Measurements from ENCODE around the gene BMPR1B.

Gene BMPR1B

DNA sequence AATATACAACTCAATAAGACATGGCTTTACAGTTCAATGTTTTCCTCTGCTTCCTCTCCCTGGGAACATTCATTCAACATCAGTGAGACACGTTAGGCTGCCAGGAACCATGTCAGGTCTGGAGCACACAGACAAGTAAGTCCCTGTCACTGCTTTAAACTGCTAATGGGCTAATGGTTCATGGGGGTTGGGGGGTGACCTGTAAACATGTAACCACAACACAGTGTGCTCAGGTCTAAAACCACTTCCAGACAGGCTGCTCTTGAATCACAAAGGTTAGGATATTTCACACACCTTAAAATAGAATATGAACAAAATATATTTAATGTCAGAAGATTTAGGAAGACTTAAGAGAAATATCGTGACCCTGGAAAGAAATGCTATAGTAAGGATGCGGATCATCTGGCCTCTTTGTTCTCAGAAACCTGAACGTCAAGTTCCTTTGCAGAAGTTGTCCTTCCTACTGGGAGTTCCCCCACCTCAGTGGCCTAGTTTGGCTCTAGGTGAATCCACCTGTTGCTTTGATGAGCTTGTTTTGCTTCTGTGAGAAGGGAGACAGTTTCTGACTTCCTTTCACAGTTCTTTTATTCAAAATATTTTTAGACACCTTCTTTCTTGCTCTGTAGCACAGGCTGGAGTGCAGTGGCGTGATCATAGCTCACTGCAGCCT is 431.1 kb downstream of the BMPR1B start:
- DNase-seq: no peak
- in situ Hi-C loops (cut with MboI; ENCODE audit: low pct_unique_long_range_greater_than_20kb, low sequenced_read_pairs): no loop called here

DNA sequence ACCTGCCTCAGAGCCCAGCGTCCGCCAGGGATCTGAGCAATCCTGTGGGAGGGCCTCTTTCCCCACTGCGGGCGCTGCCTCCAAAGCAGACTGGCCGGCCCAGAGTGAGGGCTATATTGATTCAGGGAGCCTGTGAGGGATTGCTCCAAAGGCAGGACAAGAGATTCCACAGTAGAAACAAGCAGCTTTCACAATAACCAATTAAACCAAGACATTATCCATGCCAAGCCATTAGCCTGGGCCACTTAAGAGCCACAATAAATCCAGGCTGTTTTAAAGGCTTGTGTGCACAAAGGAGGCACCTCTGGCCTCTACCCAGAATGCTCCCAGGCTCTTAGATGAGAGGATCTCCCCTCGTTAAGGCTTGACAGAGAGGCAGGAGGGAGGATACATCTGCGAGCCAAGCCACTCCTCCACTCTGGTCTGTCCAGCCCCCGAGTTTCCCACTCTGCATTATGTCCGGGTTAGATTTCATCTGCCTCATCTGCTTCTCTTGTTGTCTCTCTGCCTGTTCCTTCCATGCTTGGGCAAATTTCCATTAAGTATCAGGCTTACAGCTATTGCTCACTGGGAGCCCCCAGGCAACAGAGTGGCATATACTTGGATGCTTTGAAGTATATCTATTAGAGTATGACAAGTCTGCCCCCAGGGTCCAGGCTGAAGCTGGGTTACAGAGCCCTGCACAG is 433.1 kb downstream of the BMPR1B start:
- DNase-seq: no peak
- in situ Hi-C loops (cut with MboI; ENCODE audit: low pct_unique_long_range_greater_than_20kb, low sequenced_read_pairs): no loop called here

DNA sequence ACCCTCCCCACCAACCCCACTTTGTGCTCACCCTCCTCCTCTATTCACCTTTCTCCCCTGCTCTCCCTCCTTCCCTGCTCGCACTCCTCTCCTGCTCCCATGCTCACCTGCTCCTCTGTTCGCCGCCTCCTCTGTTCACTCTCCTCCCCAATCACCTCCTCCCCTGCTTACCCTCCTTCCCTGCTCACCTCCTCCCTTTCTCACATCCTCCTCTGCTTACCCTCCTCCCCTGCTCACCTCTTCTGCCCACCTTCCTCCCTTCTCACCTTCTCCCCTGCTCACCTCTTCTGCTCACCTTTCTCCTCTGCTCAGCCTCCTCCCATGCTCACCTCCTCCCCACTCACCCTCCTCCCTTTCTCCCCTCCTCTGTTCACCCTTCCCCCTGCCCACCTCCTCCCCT is 433.8 kb downstream of the BMPR1B start:
- DNase-seq: no peak
- in situ Hi-C loops (cut with MboI; ENCODE audit: low pct_unique_long_range_greater_than_20kb, low sequenced_read_pairs): no loop called here

DNA sequence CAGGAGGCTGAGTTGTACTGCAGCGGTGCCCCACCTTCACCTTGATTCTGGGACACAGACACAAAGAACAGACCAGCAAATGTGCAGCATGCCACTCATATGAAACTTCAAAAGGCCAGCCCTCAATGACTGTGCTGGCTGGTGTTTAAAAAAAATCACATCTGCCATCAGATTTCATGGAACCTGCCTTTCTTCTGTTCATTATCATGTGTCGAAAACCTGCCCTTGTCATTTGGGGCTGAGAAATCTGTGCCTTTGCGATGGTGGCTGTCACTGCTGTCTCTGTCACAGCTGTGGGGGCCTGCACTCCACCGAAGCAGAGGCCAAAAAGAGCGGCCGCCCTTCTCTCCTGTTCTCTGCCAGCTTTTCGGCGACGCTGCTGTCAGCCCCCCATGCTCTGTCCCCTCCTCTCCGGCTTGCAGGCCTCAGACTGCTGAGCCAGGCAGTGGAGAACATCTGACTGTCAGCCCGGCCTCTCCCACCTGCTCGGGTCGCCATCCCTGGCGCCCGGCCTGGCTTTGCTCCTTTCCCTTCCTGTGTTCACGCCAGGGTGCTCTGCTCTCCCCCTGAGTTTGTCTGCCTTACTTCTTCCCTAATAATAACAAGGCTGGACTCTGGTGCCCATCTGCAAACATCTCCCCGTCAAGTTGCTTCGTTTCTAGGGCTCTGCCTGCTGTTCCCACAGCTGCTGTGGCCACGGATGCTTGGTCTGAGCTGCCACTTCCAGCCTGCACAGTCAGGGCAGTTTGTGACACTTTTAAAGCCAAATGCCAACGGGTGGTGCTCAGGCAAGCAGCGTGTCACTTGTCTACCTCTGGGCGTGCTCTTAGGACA is 435.9 kb downstream of the BMPR1B start:
- DNase-seq: no peak
- in situ Hi-C loops (cut with MboI; ENCODE audit: low pct_unique_long_range_greater_than_20kb, low sequenced_read_pairs): no loop called here

DNA sequence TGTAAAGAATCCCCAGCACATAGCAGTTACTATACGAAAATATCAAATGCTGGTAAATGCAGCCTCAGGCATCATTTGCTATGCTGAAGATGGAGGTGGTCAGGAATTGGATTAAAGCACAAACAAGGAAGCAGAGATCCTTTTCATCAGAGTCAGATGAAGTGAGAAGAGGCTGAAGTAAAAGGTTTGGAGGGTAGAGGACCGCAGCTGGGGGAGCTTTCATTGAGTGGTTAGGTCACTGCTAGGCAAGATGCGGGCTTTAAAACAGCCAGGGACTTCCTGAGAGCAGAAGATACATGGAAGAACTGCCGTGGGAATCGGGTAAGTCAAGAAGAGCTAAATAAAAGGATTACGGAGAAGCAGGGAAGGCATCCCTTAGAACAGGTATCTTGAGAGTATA is 439.6 kb downstream of the BMPR1B start:
- in situ Hi-C loops (cut with MboI; ENCODE audit: low pct_unique_long_range_greater_than_20kb, low sequenced_read_pairs): no loop called here
- DNase-seq: peak; percentile 4

DNA sequence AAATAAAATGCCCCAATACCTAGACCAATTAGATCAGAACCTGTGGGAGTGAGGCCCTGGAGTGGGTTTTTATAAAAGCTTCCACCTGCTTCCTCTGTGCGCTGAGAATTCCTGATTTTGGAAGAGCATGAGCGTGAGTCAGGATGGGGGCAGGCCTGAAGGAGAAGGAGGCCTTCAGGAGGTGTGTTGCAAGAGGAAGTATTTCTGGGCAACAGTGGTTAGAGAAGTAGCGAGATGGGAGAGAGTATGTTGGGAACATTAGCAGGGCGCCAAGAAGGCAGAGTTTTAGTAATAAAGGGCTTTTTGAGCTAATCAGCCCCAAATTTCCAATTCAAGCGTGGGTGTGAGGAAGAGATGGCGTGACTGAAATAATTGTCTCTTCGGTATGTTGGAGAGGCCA is 441.2 kb downstream of the BMPR1B start:
- in situ Hi-C loops (cut with MboI; ENCODE audit: low pct_unique_long_range_greater_than_20kb, low sequenced_read_pairs): no loop called here
- DNase-seq: no peak

DNA sequence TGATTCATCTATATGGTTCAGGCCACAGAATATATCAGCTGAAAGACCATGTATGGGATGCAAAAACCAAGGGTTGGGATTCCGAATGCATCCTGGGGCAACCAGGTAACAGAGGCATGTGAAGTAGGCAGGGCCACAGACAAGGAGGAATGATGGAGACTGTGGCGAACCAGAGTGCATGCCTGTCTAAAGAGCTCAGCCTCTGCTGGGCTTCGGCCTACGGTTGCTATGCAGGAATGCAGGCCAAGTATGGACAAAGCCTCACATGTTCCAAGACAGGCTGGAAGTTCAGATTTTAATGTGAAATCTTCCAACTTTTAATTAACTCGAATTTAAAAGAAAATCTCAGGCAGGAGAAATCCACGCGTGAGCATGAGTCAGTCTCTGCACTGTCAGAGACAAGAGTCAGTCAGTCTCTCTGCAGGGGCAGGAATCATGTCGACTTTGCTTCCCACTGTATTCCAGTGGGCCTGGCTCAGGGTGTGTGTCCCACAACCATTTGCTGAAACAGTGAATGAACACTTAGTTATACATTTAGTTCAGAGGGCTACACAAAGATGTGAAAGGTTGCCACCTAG is 446.6 kb downstream of the BMPR1B start:
- no peak for DNase-seq
- in situ Hi-C loops (cut with MboI; ENCODE audit: low pct_unique_long_range_greater_than_20kb, low sequenced_read_pairs): no loop called here

DNA sequence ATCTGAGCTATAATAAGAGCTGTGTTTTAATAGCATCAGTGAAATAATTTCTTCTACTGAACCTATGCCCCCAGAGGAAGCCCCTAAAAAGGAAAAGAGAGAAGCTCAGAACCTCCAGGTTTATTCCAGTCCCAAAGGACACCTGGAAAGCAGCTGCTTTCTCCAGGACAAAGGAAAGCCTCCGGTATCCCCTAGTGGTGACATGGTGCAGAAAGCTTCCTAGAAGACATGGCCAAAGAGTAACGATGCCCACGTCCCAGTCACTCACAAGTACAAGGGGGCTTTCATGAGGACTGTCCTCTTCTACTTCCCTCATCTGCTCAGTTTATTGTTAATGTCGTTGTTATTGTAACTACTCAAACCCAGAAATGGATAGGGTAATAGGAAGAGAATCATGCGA is 447.1 kb downstream of the BMPR1B start:
- in situ Hi-C loops (cut with MboI; ENCODE audit: low pct_unique_long_range_greater_than_20kb, low sequenced_read_pairs): no loop called here
- DNase-seq: no peak

Data from KBM-7 (cell line).